HG02884 (cell line): ENCODE data around the gene GSE1.

Source experiments
- ATAC-seq: cut with Tn5 transposase; IDR thresholded peaks from one replicate; pipeline ENCODE4 v1.9.1; 2021; ENCODE audit warnings: mild to moderate bottlenecking, moderate library complexity; ENCODE audit not compliant: unreplicated experiment

The GSE1 gene

DNA sequence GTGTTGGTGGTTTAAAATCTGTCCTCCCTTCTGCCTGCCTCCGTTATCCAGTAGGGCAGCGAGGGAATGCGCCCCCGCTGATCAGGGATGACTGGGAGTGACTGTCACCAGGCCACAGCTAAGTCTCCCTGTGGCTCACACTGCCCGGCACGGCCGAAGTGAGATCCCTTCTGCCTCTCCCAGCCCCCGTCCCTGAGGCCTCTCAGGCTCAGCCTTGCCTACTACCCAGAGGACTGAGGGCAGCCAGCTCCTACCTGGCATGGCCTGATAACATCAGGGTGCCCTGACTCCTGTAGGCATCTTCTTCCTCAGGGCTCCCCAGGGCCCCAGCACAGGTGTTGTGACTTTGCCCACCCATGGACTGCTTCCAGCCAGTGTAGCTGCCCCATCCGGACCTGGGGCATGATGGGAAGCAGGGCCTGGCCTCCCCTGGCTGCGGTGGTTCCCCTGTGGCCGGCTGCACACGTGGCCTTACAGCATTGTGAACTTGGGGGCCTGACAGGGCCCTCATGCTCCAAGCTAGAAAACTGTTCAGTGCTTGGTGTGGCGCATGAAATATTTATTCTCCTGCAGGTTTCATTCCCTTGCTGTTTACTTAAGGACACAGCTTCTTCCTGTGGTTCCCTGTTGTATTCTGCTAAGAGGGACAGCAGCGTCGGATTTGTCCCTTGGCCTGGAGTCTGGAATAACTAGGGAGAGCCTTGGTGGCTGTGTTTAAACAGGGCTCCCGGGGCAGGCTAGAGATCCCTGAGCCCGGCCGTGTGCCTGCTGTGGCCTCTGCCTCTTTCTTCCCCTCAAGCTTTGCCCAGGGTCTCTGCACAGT is 45.6 kb downstream of the GSE1 start:
- no peak for ATAC-seq

DNA sequence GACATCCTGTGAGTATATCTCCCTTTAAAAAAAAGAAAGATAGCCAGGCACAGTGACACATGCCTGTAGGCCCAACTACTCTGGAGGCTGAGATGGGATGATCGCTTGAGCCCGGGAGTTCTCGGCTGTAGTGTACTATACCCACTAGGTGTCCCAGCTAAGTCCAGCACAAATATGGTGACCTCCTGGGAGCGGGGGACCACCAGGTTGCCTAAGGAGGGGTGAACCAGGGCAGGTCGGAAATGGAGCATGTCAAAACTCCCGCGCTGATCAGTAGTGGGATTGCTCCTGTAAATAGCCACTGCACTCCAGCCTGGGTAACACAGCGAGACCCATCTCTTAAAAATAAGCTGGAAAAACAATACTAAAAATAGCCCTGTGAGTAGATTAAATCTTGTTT is 46.2 kb downstream of the GSE1 start:
- no peak for ATAC-seq

DNA sequence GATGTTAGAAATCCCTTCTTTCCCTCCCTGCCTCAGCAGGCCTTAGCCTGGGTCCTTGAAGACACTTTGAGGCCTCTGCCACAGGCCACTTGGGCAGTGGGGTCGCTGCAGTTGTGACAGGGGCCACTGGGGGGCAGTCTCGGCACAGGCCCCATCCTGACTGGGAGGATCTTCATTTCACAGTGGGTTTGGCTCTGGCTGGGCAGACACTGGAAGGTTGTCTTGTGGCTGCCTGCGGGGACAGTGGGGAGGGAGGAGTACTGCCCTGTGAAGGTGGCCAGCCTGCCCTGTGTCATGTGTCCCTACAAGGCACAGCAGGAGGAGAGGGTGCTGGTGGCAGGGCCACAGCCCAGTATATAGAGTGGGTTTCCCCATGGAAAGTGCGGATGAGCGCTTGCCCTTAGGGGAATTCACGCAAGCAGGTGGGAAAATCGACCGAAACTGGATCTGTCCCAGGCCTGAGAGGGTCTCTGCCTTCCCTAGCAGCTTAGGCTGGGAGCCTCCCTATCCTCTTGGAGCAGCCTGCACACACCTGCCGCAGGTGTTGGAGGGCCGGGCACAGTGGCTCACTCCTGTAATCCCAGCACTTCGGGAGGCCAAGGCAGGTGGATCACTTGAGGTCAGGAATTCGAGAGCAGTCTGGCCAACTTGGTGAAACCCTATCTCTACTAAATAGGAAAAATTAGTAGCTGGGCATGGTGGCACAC is 46.8 kb downstream of the GSE1 start:
- no peak for ATAC-seq

DNA sequence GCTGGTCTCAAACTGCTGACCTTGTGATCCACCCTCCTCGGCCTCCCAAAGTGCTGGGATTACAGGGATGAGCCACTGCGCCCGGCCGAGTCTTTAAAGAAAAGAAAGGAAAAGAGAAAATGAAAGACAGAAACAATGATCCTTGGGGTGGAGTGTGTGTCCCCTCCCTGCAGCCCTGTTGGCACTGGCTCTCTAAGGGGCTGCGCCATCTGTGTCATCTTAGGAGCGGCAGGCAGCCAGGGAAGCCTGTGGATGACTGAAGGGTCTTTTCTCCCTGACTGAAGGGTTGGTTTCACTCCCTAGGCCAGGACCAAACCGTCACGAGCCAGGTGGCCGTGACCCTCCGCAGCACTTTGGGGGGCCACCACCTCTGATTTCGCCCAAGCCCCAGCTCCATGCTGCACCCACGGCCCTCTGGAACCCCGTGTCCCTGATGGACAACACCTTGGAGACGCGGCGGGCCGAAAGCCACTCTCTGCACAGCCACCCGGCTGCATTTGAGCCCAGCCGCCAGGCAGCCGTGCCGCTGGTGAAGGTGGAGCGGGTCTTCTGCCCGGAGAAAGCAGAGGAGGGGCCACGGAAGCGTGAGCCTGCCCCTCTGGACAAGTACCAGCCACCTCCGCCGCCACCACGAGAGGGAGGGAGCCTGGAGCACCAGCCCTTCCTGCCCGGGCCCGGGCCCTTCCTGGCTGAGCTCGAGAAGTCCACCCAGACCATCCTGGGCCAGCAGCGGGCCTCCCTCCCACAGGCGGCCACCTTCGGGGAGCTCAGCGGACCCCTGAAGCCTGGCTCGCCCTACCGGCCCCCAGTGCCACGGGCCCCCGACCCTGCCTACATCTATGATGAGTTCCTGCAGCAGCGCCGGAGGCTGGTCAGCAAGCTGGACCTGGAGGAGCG is 48.0 kb downstream of the GSE1 start:
- no peak for ATAC-seq

DNA sequence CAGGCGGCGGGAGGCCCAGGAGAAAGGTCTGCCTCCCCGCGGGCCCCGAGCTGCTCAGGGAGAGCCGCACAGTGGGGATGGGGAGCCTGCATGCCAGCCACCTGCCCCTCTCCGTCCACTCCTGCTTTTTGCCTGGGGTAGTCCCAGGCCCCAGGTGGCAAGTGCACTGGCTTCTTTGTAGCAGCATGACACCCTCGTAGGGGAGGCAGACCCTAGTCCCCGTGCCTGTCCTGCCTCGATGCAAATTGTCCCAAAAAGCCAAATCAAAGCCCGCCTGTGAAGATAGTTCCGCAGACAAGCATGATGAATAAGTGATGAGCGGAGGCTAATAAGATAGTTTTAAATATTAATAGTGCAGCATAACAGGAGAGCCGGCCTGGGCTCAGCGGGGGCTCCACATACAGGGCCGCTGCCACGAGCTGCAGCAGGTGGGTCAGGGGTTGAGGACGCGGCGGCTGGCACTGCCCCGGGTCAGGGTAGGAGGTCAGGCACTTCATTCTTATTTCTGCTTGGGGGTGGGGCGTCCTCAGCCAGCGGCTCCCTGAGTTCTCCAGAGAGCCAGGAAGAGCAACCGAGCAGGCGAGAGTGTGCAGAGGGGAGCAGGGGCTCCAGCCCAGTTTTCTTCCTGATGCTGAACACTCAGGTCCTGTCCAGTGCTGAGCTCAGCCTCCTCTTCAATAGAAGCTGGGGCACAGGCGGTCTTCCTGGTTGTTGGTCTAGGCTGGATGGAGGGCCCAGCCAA is 48.8 kb downstream of the GSE1 start:
- ATAC-seq: no peak

DNA sequence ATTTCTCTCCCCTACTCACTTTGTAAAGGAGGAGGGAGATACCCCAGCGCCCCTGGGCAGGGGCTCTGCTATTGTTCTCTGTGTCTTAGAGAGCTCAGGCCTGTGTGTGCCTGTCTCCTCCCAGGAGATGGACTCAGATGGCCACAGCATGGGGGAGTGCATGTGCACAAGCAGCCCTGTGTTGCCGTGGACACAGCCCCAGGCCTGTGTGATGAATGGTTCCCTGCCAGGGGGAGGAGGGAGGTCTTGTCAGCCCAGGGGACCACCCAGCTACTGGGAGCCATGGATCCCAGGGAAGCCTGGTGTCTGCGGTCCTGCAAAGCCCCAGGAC is 49.3 kb downstream of the GSE1 start:
- ATAC-seq: no peak

DNA sequence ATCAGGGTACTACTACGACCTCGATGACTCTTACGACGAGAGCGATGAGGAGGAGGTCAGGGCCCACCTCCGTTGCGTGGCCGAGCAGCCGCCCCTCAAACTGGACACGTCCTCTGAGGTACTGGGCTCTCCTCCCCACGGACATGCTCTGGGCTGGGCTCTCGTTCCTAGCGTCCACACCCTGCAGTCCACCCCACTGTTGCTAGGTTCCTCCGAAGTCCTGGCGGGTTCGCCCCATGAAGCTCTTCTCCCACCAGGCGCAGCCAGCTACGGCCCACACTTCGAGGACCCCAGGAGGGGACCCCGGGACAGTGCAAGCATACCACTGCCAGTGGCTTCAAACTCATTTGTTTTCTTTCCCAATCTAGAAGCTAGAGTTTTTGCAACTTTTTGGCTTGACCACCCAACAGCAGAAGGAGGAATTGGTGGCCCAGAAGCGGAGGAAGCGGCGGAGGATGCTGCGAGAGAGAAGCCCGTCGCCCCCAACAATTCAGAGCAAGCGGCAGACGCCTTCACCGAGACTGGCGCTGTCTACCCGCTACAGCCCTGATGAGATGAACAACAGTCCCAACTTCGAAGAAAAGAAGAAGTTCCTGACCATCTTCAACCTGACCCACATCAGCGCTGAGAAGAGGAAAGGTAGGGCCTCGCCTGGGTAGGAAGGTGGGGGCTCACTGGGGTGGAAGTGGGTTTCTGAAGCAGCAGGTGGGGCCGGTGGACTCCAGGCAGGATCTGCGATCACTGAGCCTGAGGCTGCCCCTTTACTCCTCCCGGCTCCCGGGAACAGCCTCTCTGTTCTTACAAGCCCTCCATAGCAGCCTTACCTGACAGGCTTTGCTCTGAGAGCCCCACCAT is 50.1 kb downstream of the GSE1 start:
- ATAC-seq: no peak

DNA sequence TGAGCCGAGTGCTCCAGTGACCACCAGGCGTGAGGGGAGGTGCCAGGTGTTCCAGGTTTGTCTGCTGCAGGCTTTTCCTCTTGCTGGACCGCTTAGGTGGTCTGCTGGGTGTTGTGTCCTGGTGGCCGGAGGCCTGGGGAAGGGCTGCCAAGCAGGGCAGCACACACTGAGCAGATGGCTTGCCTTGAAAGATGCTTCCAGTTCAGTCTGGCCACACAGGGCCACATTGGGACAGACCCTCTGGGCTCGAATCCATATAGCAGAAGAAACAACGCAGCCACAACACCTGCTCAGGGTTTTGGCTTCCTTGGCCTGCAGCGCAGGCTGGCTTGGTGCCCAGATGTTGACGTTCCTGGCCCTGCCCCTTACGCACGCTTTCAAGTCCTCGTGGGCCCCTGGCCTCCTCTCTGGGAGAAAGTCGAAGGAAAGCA is 50.8 kb downstream of the GSE1 start:
- ATAC-seq: no peak

DNA sequence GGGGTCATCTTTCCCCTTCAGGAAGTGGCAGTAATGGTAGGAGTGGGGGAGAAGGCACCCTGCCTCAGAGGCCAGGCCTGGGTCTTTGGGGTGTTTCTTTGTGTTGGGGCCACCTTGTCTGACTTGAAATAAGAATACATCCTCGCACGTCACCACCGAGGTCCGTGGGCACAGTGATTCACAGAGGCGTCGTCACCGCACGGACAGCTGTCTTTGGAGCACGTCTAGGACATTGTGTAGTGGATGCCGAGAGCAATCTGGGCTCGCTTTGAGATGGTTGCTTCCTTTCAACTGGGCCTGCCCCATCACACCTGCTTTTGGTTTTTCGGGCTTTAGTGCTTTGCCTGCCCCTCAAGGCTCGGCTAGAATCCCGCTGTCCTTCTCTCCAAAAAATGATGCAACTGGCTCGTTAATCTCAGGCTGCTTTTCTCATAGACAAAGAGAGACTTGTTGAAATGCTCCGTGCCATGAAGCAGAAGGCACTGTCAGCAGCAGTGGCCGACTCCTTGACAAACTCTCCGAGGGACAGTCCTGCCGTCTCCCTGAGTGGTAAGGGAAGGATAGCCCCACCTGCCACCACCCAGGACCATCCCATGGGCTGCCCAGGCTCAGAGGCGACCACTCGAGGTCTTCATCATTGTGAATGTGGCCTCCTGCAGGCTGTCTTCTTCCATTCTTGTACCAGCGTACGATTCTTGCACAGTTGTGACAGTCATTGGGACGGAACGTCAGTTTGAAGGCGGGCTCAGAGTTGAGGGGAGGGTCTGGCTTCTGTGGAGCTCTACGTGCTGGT is 51.7 kb downstream of the GSE1 start:
- ATAC-seq: no peak

DNA sequence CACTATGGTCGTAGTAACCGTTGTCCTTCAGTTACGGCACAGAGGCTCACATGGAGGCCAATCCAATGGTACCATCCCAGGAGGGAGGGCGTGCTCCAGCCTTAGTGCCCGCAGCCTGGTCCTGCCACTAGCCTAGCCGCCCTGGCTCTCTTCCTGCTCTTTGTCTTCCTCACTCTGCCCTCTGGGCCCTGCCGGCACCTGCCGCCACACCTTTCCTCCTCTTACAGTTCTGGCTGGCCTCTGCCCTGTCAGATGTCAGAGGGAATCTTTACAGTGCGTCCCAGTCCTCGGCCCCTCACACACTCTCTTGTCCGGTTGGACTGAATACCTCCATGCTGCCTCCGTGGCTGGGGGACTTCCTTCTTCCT is 52.2 kb downstream of the GSE1 start:
- no peak for ATAC-seq

DNA sequence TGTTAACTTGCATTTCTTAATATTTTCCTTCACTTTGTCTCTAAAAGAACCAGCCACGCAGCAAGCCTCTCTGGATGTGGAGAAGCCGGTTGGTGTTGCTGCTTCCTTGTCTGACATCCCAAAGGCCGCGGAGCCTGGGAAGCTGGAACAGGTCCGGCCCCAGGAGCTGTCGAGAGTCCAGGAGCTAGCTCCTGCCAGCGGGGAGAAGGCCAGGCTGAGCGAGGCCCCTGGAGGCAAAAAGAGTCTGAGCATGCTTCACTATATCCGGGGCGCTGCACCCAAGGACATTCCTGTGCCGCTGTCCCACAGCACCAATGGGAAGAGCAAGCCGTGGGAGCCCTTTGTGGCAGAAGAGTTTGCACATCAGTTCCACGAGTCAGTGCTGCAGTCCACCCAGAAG is 52.8 kb downstream of the GSE1 start:
- no peak for ATAC-seq

DNA sequence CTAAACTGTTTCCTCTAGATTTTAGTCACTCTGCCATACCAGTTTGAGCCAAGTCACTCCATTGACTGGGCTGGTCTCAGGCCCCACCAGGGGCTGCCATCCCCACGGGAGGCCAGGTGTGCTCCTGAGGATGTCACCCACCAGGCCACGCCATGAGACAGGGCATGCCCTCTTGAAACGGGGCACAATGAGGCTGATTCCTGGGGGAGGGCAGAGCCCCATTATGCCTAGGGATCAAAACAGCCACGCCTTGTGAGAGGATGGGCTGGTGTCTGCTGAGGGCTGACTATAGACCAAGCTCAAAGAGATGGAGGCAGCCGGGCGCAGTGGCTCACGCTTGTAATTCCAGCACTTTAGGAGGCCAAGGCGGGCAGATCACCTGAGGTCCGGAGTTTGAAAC is 54.1 kb downstream of the GSE1 start:
- ATAC-seq: no peak

DNA sequence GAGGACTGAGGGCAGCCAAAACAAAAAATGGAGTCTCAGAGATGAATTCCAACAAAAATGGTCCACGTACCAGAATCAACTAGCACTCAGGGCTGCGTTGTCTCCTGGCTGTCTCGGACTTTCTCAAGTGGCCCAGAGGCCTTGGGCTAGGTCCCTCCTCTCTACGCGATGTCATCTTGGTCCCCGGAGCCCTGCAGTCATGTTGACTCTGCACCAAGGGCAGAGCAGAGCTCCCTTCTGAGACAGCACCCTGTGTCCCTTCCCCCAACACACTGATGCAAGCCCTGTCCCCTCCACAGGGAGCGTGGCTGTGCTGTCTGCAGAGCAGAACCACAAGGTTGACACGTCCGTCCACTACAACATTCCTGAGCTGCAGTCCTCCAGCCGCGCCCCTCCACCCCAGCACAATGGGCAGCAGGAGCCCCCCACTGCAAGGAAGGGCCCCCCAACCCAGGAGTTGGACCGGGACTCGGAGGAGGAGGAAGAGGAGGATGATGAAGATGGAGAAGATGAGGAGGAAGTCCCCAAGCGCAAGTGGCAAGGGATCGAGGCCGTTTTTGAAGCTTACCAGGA is 54.8 kb downstream of the GSE1 start:
- no peak for ATAC-seq

DNA sequence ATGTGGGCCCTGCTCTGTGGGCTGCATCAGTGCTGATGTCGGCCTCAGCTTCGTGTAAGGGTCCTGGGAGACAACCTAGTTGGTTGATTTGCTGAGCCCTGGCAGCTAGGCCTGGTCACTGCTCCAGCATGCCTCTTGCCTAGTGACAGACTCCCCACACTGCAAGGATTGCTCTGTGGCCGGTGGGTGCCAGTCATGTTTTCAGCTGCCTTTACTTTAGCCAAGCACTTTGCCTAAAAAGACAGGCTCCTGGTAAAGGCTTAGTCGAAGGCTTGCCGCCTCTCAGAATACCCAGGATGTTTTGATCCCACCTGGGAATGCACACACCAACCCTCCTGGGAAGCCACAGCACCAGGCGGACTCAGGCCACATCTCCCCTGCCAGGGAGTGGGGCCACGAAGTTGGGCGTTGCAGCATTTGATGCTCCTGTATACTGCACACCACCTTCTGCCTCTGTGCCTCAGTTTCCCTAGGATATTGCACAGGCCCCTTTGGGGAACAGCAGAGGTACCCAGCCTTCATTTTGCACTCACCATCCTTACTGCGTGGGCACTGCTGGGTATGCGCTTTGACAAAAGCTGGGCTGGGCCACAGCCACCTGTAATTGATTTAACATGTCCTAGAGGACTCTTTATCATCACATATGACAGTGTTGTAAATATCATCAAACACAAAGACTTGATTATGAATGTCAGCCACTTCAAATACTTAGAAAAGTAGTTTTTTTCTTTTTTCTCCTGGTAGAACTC is 55.7 kb downstream of the GSE1 start:
- ATAC-seq: no peak

DNA sequence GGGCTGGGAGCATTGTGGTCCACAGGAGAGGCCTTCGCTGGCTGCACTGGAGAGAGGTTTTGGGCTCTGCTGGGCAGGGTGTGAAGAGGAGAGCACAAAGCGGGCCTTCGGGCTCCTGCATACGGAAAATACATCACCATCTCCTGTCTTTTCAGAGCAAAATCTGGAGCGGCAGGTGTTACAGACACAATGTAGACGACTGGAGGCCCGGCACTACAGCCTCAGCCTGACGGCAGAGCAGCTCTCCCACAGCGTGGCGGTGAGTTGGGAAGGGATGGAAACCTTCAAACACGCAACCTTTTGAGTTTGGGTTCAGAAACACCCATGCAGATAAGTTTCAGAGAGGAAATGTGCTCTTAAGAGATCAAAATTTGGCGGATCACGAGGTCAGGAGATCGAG is 57.7 kb downstream of the GSE1 start:
- ATAC-seq: no peak

DNA sequence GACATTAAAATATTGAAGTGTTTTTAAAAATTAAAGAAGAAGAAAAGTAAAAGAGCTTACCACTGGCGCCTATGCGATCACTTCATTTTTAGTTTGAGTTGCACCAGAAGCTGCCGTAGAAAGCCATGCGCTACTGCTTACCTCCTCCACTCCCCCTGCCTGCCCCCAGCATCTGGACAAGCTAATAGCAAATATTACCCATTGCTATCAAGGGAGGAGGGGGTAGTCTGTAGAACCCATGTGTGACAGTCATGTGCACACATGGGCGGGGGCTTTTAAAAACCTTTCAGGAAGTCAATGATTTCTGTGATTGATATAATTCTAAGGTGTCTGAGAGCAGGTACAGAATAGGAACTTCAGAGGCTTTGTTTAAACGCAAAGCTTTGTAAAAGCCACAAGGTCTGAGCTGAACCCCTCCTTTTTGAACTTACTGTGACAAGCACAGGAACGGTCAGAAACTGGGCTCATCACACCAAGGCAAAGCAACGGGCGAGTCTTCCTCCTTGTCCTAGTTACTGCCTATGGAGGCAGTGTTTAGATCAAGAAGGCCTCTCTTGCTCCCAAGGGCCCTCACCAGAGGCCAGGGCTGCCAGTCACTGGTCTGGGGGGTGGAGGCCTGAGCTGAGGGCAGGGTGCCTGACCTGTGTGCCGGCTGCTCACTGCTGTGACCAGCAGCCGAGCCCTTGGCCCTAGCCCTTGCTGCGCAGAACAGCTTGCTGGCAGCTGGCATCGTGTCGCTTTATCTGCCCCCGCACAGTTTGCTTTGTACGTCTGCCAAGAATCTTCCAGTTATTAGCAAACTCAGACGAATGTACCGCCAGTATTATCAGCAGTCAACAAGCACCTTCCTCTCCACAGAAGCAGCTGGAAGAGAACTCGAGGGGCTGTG is 60.7 kb downstream of the GSE1 start:
- ATAC-seq: no peak

DNA sequence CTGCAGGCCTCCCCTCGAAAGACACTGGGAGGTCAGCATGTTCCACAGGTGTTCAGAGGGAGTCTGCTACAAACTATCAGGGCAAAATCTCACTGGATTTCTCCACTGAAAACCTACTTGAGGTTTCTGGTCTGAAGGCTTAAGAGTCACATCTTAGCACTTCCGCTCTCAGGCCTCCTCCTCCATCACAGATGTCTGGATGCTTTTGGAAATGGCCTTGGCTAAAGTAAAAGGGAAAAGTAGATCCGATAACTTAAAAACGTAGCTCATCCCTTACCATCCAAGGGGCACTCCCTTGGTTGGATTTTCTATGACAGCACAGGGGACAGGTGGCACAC is 61.3 kb downstream of the GSE1 start:
- ATAC-seq: no peak
